ENCODE measurements around the gene CEP112. TPM values are rescaled to one million over a fixed set of nuclear protein-coding genes. Genes with fewer than 3 reads are reported as not detected.

Gene CEP112
- total RNA-seq, 1 experiment from 2014 or later: 9.5 TPM

GRCh38 chr17:66228887-66229782 is 37.2 kb upstream of the CEP112 start, which contains the start of gene APOH:
Gene APOH, minus strand, starts transcription at chr17:66229415. Its CDS starts 36 bp downstream, at chr17:66229379.
- Histone ChIP-seq H3K36me3 (ENCODE audit: control insufficient read depth, insufficient read depth, low read length) (no peaks in the 10 kb centered on the region), H3K4me3 (ENCODE audit: low read depth in 2 of 2, low read length in 2 of 2) (no peak within 1 kb of the TSS), H3K9me3 (ENCODE audit: control insufficient read depth, insufficient read depth, low read depth, low read length) (no peaks in the 10 kb centered on the region), H3K4me1 (ENCODE audit: control insufficient read depth, insufficient read depth, low read length) (no peaks in the 10 kb centered on the region), H3K27me3 (ENCODE audit: control insufficient read depth, insufficient read depth, low read length) (no peaks in the 10 kb centered on the region), H3K27ac (ENCODE audit: low read length) (no peak within 1 kb of the TSS)
- ChIA-PET CTCF (no interaction called here), POLR2A (no interaction called here)
- no peak for TF ChIP-seq POLR2AphosphoS5 (IDR thresholded peaks at IDR 0.05; ENCODE audit: low read depth, low read length)
- TF ChIP-seq SIN3A (IDR thresholded peaks at IDR 0.05; ENCODE audit: borderline replicate concordance, insufficient read depth, low read depth, low read length): no peak
- TF ChIP-seq CTCF (IDR thresholded peaks at IDR 0.05): no peak
- TF ChIP-seq TCF7L2 (IDR thresholded peaks at IDR 0.05; ENCODE audit: low read depth, low read length): no peak
- no peak for TF ChIP-seq REST (IDR thresholded peaks at IDR 0.05; ENCODE audit: insufficient read depth in 1 of 2, low read depth in 2 of 2, low read length in 1 of 2)
- in situ Hi-C loops (cut with HindIII; ENCODE audit: low pct_unique_long_range_greater_than_20kb, low sequenced_read_pairs) (no loop called here), intact Hi-C loops (cut with micrococcal nuclease; ENCODE audit: unreplicated experiment) (no loop called here)
- no peak for ATAC-seq
- no TSS peak for BruUV-seq (replicated peaks)
- no peak for DNase-seq (ENCODE audit: low read depth, low spot score)

GRCh38 chr17:66227212-66228045 is 35.5 kb upstream of the CEP112 start:
- Histone ChIP-seq H3K4me1 (ENCODE audit: control insufficient read depth, insufficient read depth, low read length) (no peaks in the 10 kb centered on the region), H3K4me3 (ENCODE audit: low read depth in 2 of 2, low read length in 2 of 2) (no peak overlapping the region), H3K9me3 (ENCODE audit: control insufficient read depth, insufficient read depth, low read depth, low read length) (no peaks in the 10 kb centered on the region), H3K27me3 (ENCODE audit: control insufficient read depth, insufficient read depth, low read length) (no peaks in the 10 kb centered on the region), H3K27ac (ENCODE audit: low read length) (no peak overlapping the region), H3K36me3 (ENCODE audit: control insufficient read depth, insufficient read depth, low read length) (no peaks in the 10 kb centered on the region)
- TF ChIP-seq REST (IDR thresholded peaks at IDR 0.05; ENCODE audit: insufficient read depth in 1 of 2, low read depth in 2 of 2, low read length in 1 of 2) (no peak), POLR2AphosphoS5 (IDR thresholded peaks at IDR 0.05; ENCODE audit: low read depth, low read length) (no peak), TCF7L2 (IDR thresholded peaks at IDR 0.05; ENCODE audit: low read depth, low read length) (no peak), SIN3A (IDR thresholded peaks at IDR 0.05; ENCODE audit: borderline replicate concordance, insufficient read depth, low read depth, low read length) (no peak), CTCF (IDR thresholded peaks at IDR 0.05) (no peak)
- no peak for ATAC-seq
- POLR2A ChIA-PET: no interaction called here
- in situ Hi-C loops (cut with HindIII; ENCODE audit: low pct_unique_long_range_greater_than_20kb, low sequenced_read_pairs) (no loop called here), intact Hi-C loops (cut with micrococcal nuclease; ENCODE audit: unreplicated experiment) (no loop called here)
- no TSS peak for BruUV-seq (replicated peaks)
- CTCF ChIA-PET: no interaction called here
- no peak for DNase-seq (ENCODE audit: low read depth, low spot score)
